Activated T-cell treated with anti-CD3 and anti-CD28 coated beads, Interleukin-2, amount 50 U/mL, for 24 hours (primary cell): ENCODE results near the gene HSD17B12.
A peak's percentile ranks its signal among the peaks of the same experiment; 100 is the strongest.
"Not testable (repeated sequence)": the region's sequence is repeated elsewhere in the genome, so short reads cannot be mapped to it uniquely, and the experiment has no call there.

Experiments
- DNase-seq: peaks from one replicate; pipeline ENCODE4 v3.0.0-alpha.2; 2020
- H3K27ac Mint-ChIP-seq: 2 replicates; pipeline ENCODE4 v1.8.0; 2020; ENCODE audit warnings: mild to moderate bottlenecking, mixed read lengths
- H3K27me3 Mint-ChIP-seq: 2 replicates; pipeline ENCODE4 v1.8.0; 2020; ENCODE audit warnings: mixed read lengths
- H3K36me3 Mint-ChIP-seq: 2 replicates; pipeline ENCODE4 v1.8.0; 2020; ENCODE audit warnings: low read depth, mixed read lengths
- H3K4me1 Mint-ChIP-seq: 2 replicates; pipeline ENCODE4 v1.8.0; 2020; ENCODE audit warnings: low read depth, mixed read lengths
- H3K4me3 Mint-ChIP-seq: 2 replicates; pipeline ENCODE4 v1.8.0; 2020; ENCODE audit warnings: mild to moderate bottlenecking, moderate library complexity, mixed read lengths
- H3K9me3 Mint-ChIP-seq: 2 replicates; pipeline ENCODE4 v1.8.0; 2020; ENCODE audit warnings: mixed read lengths

Gene HSD17B12

DNA sequence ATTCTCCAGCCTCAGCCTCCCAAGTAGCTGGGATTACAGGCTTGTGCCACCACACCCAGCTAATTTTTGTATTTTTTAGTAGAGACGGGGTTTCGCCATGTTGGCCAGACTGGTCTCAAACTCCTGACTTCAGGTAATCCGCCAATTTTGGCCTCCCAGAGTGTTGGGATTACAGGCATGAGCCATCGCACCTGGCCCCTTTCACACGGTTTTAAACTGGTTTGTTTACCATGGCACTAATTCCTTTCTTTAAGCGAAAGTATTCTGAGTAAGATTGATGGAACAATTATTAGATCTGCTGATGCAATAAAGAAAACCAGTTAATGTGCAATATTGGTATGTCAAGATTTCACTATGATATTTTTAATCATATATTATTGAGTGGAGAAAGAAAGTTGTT, 9.3 kb upstream of the HSD17B12 start:
- H3K27me3 Mint-ChIP-seq: peaks cover 18% of the 10 kb centered on the region
- not testable (repeated sequence) for H3K4me3 Mint-ChIP-seq, DNase-seq, H3K27ac Mint-ChIP-seq, H3K9me3 Mint-ChIP-seq, H3K4me1 Mint-ChIP-seq, H3K36me3 Mint-ChIP-seq

DNA sequence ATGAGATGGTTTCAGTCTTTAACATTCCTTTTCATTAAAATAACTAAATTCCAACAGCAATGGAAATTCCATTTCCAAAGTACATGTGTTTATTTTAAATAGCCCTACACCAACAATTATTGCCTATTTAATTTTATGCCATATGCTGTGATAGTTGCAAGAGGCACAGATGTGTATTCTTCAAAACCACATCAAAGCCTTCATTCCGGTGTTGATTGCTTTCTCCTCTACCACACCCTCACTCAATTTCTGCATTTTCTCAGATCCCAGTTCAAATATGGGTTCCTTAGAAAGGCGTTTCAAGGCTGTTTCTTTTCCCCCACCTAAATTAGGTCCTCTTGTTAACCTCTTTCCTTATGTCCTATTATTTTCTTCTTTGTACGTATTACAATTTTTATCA, 6.0 kb upstream of the HSD17B12 start:
- Mint-ChIP-seq H3K36me3 (no peaks in the 10 kb centered on the region), H3K27me3 (peaks cover 21% of the 10 kb centered on the region), H3K4me1 (peaks cover under 1% of the 10 kb centered on the region), H3K9me3 (peaks cover 5% of the 10 kb centered on the region), H3K27ac (no peak overlapping the region), H3K4me3 (no peak overlapping the region)
- no peak for DNase-seq

DNA sequence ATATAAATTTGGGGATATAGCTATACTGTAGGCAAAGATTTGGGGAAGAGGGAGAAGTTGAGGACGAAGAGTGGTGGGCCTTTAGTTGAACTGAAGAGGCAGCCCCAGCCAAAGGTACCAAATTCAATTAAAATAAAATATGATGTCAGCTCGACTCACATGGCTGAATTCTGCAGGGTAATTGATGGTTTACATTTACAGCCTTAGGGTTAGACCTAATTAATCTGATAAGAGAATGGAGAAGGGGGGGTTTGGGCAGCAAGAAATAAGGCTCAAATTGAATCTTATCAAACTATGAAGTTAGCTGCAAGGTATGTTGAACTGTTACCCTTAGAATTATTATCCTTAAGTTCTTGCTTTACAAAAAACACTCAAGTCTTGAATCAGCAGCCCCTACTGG, 3.6 kb upstream of the HSD17B12 start:
- H3K27me3 Mint-ChIP-seq: peaks cover 22% of the 10 kb centered on the region
- peaks cover 9% of the 10 kb centered on the region for H3K9me3 Mint-ChIP-seq
- H3K36me3 Mint-ChIP-seq: peaks cover 12% of the 10 kb centered on the region
- no peak overlapping the region for H3K4me3 Mint-ChIP-seq
- H3K4me1 Mint-ChIP-seq: peaks cover 11% of the 10 kb centered on the region
- H3K27ac Mint-ChIP-seq: no peak overlapping the region
- no peak for DNase-seq

DNA sequence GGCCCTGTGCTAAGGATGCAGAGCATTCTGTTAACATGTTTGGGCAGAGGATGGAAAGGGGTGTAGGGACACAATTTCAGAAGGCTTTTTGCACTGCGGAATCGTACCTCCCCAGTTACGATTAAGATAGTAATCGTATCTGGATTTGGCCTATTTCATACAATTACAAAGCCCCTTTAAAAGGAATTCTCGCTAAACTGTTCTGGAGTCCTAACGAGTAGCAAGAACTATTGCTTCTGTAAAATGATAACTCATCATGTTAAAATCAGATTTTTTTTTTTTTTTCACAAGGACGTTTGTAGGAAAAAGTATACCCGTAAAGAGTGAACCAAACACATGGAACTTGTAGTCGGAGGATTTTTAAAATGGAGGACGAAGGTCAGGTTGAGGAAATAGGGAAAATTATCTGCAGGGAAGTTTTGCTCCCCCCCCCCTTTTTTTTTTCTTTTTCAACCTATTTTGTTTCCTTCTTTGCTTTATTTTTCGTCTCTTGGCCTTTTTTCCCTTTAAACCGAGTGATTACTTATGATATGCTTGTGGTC, 934 bp downstream of the HSD17B12 start:
- Mint-ChIP-seq H3K27me3 (peaks cover 13% of the 10 kb centered on the region), H3K36me3 (peaks cover 50% of the 10 kb centered on the region), H3K9me3 (peaks cover 9% of the 10 kb centered on the region), H3K4me3 (peak overlapping the region; percentile 89), H3K4me1 (peaks cover 47% of the 10 kb centered on the region), H3K27ac (peak overlapping the region; percentile 95)
- no peak for DNase-seq

DNA sequence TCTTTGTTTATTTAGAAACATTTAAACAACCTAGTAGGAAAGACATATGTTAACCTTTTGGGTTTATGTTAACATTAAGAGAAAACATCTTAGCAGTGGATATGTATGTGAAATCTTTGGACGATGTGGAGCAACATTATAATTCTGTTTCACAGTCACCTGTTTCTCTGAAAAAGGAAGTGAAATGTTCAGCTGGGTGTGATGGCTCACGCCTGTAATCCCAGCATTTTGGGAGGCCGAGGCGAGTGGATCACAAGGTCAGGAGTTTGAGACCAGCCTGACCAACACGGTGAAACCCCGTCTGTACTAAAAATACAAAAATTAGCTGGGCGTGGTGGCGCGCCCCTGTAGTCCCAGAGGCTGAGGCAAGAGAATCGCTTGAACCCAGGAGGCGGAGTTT, 1.5 kb downstream of the HSD17B12 start:
- Mint-ChIP-seq H3K27ac (peak overlapping the region; percentile 95), H3K4me1 (peaks cover 48% of the 10 kb centered on the region)
- not testable (repeated sequence) for DNase-seq

DNA sequence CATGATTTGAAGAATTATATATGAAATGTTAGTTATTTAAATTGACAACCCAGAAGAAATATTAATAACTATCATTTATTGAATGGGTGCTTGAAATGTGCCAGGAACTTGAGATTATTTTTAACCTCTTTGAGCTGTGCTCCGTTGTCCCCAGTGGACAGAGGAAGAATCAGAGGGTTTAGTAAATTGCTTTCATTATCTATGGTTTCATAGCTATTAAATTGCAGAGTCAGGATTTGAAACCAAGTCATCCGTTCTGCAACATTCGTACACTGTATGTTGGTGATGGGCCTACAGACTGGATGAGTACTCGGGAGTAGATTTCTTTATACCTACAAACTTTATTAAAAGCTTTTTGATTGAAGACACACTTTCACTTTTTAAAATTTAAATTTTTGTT, 4.9 kb downstream of the HSD17B12 start:
- Mint-ChIP-seq H3K36me3 (peaks cover 61% of the 10 kb centered on the region), H3K4me1 (peaks cover 59% of the 10 kb centered on the region), H3K4me3 (no peak overlapping the region)

More for the DNA sequence above, 1.5 kb downstream of the HSD17B12 start:
- H3K9me3 Mint-ChIP-seq: not testable (repeated sequence)
- peaks cover 54% of the 10 kb centered on the region for H3K36me3 Mint-ChIP-seq
- peaks cover 13% of the 10 kb centered on the region for H3K27me3 Mint-ChIP-seq
- H3K4me3 Mint-ChIP-seq: peak overlapping the region; percentile 89

DNA sequence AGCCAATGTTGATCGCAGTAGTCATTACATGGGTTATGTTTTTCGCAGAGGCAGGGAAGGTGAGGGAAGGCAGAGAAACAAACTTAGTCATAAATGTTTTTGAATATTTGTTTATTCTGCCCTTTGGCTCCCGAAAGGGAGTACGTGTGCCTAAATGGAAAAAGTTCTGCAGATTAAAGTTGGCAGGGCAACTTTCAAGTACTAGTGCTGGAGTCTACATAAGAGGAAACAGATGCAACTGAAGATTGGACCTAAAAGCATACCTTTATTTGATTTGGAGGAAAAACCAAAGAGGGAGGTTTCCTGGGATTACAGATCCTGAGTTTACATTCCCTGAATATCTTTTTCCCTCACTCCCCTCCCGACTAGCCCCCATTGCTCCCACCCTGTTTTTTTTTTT, 5.7 kb downstream of the HSD17B12 start:
- no peaks in the 10 kb centered on the region for H3K9me3 Mint-ChIP-seq
- no peak overlapping the region for H3K4me3 Mint-ChIP-seq
- DNase-seq: no peak
- H3K4me1 Mint-ChIP-seq: peaks cover 62% of the 10 kb centered on the region
- no peak overlapping the region for H3K27ac Mint-ChIP-seq
- H3K27me3 Mint-ChIP-seq: no peaks in the 10 kb centered on the region
- H3K36me3 Mint-ChIP-seq: peaks cover 59% of the 10 kb centered on the region

More for the DNA sequence above, 4.9 kb downstream of the HSD17B12 start:
- Mint-ChIP-seq H3K27me3 (no peaks in the 10 kb centered on the region), H3K9me3 (no peaks in the 10 kb centered on the region), H3K27ac (no peak overlapping the region)
- no peak for DNase-seq

DNA sequence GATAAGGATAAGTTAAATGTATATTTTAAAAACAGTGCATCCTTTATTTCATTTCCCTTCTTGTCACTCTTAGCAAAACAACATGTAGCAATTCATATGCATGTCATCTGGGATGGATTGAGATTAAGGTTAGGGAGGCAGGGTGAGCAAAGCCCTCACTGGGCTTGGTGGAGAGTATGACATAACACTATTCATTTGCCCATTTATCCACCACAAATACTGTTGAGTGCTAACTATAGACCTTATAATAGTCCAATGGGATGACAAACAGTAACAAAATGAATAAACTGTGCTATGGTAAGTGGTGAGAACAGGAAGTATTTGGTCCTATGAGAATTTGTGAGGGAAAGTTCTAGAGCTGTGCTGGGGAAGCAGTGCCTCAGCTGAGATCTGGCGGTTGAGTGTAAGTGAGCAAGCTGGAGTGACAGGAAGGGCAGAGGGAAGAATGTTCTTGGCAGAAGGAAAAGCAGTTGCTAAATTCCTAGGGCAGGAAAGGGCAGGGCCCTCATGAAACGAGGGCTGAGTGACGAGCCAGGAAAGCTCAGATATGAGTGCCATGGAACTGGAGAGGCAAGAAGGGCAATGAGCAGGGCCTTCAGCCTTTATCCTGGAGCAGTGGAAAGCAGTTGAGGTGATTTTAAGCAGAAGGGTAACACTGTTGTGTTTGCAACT, 6.7 kb downstream of the HSD17B12 start:
- DNase-seq: no peak
- no peak overlapping the region for H3K4me3 Mint-ChIP-seq
- no peaks in the 10 kb centered on the region for H3K27me3 Mint-ChIP-seq
- peaks cover 60% of the 10 kb centered on the region for H3K4me1 Mint-ChIP-seq
- no peaks in the 10 kb centered on the region for H3K9me3 Mint-ChIP-seq
- no peak overlapping the region for H3K27ac Mint-ChIP-seq
- H3K36me3 Mint-ChIP-seq: peaks cover 58% of the 10 kb centered on the region

DNA sequence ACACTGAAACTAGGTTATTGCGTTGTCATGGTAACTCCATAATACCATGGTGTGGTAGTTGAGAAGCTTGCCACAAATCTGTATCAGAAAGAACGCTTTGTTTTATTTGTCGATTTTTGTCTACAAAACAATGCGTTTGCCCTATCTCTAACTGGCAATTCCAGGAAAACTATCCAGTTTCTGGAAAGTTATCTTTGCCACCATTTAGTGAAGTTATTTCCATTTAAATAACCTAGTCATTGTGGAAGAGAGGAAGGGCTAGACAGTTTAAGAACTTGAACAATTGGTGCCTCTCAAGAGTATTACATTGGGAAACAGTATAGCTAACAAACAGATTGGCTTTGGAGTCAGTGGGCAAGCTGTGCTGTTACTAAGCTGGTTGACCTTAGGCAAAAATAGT, 7.9 kb downstream of the HSD17B12 start:
- Mint-ChIP-seq H3K9me3 (no peaks in the 10 kb centered on the region), H3K27me3 (no peaks in the 10 kb centered on the region), H3K4me1 (peaks cover 54% of the 10 kb centered on the region), H3K36me3 (peaks cover 48% of the 10 kb centered on the region), H3K27ac (no peak overlapping the region), H3K4me3 (no peak overlapping the region)
- DNase-seq: no peak

DNA sequence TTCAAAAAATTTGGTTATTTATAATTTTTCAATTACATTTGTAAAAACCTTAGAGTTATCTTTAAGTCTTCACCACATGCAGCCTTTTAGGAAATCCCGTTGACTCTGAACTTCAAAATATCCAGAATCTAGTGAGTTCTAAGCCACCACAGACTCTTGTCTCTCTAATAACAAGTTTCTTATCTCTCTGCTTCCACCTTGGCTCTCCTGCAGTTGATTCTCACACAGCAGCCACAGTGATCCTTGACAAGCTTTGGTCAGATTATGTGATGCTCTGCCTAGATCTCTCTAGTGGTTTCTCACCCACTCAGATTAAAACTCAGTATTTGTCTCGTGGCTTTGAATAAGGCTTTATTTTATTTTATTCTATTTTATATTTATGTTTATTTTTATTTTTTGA, 8.6 kb downstream of the HSD17B12 start:
- Mint-ChIP-seq H3K27me3 (no peaks in the 10 kb centered on the region), H3K4me1 (peaks cover 50% of the 10 kb centered on the region), H3K36me3 (peaks cover 43% of the 10 kb centered on the region), H3K27ac (no peak overlapping the region), H3K4me3 (no peak overlapping the region), H3K9me3 (no peaks in the 10 kb centered on the region)
- no peak for DNase-seq

DNA sequence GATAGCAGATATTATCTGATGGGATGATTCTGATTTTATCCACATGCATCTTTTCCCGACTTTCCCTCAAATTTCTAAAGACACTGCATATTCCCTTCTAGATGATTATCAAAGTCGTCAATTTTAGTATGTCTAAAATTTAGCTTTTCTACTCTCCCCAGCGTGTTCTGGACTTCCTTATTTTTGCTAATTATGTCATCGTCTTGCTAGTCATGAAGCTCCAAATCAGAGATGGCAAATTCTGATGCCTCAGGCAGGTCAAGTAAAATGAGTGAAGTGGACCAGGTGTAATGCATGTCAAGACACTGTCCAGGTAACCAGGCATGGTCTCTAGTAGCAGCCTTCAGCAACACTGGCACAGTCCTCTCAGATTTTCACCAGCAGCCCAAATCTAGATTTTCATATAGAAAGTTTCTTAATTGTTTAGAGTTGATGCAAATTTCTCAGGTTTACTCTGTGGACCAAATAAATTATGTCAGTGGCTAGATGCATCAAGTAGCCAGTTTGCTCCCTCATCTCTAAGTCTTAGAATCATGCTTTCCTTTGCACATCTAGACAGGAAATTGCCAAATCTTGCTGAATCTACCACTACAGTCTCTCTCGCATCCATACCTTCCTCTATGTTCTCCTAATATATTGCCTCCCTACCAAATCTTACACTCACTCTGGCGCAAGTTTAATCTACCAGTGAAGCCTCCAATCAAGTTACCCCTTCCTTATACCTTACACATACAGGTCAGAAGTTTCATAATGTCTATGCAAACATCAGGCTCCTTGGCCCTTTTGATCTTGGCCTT, 10.6 kb downstream of the HSD17B12 start:
- H3K27me3 Mint-ChIP-seq: no peaks in the 10 kb centered on the region

DNA sequence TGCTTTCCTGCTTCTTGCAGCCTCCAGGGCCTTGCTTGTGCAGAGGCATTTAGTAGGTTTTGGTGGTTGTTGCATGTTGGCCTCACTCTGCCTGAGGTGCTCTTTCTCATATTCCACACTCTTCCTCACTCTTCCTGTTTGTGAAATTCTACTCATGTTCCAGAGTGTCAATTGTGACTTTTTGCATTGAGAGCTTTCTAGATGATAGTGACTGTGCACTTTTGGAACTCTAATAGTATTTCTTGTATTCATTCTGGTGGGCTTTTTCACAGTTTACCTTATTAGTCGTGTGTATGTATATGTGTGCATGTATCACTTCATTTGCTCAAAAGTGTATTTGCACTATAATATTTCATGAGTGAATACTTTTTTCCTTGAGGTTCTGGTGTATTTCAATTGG, 11.3 kb downstream of the HSD17B12 start:
- peaks cover 29% of the 10 kb centered on the region for H3K36me3 Mint-ChIP-seq
- H3K27me3 Mint-ChIP-seq: no peaks in the 10 kb centered on the region
- peaks cover 32% of the 10 kb centered on the region for H3K4me1 Mint-ChIP-seq
- no peak for DNase-seq
- no peak overlapping the region for H3K27ac Mint-ChIP-seq
- H3K9me3 Mint-ChIP-seq: no peaks in the 10 kb centered on the region
- H3K4me3 Mint-ChIP-seq: no peak overlapping the region

More for the DNA sequence above, 10.6 kb downstream of the HSD17B12 start:
- Mint-ChIP-seq H3K4me1 (peaks cover 33% of the 10 kb centered on the region), H3K4me3 (no peak overlapping the region), H3K36me3 (peaks cover 29% of the 10 kb centered on the region), H3K9me3 (no peaks in the 10 kb centered on the region), H3K27ac (no peak overlapping the region)
- no peak for DNase-seq

DNA sequence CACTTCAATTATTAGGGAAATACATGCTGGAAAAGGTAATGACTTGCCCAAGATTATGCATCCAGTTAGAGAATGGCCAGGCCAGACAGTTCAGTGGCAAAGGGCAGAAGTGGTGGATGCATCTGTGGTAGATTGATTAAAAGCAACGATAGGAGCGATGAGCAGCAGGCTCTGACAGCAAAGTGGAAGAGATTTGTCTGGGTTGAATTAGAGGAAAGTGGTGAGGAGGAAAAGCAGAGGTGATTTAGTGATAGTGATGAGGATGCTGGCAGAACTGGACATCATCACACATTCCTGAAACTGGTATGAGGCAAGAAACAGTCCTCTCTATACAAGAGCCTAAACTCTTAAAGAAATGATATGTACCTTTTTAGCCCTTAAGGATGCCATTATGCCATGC, 12.5 kb downstream of the HSD17B12 start:
- Mint-ChIP-seq H3K27ac (no peak overlapping the region), H3K36me3 (peaks cover 32% of the 10 kb centered on the region), H3K27me3 (no peaks in the 10 kb centered on the region), H3K9me3 (no peaks in the 10 kb centered on the region), H3K4me1 (peaks cover 24% of the 10 kb centered on the region), H3K4me3 (no peak overlapping the region)
- no peak for DNase-seq

DNA sequence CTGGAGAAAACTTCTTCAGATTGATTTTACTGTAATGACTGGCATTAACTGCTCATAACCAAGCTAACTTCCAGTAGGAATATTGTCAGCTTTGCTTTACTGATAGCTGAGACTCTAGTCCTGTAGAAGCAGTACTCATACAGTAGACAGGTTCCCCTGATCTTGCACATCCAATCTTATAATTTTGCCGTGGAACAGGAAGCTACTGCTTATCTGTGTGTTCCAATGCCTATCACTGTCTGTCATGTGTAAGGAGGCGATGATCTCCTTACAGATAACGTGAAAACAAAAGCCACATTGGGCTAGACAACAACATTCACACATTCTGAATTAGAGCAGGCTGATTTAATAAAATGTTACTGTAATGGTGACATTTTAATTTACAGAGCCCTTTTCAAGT, 13.2 kb downstream of the HSD17B12 start:
- peaks cover 20% of the 10 kb centered on the region for H3K4me1 Mint-ChIP-seq
- DNase-seq: no peak
- no peak overlapping the region for H3K4me3 Mint-ChIP-seq
- H3K27me3 Mint-ChIP-seq: no peaks in the 10 kb centered on the region
- H3K36me3 Mint-ChIP-seq: peaks cover 32% of the 10 kb centered on the region
- H3K9me3 Mint-ChIP-seq: no peaks in the 10 kb centered on the region
- H3K27ac Mint-ChIP-seq: no peak overlapping the region

DNA sequence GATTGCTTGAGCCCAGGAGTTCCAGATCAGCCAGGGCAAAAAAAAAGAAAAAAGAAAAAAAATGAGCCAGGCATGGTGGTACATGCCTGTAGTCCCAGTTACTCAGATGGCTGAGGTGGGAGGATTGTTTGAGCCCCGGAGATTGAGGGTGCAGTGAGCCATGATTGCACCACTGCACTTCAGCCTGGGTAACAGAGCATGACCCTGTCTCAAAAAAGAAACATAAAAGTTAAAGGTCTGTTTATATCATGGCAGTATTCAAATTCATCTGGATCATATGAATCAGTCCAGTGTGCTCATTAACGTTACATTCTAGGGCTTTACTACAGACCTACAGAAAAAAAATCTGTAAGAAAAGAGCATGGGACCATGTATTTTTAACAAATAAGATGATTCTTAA, 13.9 kb downstream of the HSD17B12 start:
- H3K36me3 Mint-ChIP-seq: peaks cover 31% of the 10 kb centered on the region
- H3K9me3 Mint-ChIP-seq: no peaks in the 10 kb centered on the region
- H3K4me1 Mint-ChIP-seq: peaks cover 18% of the 10 kb centered on the region
- no peak for DNase-seq
- no peak overlapping the region for H3K4me3 Mint-ChIP-seq
- H3K27me3 Mint-ChIP-seq: no peaks in the 10 kb centered on the region
- no peak overlapping the region for H3K27ac Mint-ChIP-seq
